A549 (cell line): ENCODE results near the gene SGTA.

Experiments used
- BHLHE40 ChIP-seq: IDR thresholded peaks from 2 replicates; pipeline ENCODE4 v1.6.1; 2012; ENCODE audit warnings: low read depth, low read length, inconsistent platforms
- CHD2 ChIP-seq: fragments of 150-350 bp; IDR thresholded peaks from 2 replicates; pipeline ENCODE4 v1.6.1; 2014; ENCODE audit warnings: low read length; ENCODE audit not compliant: partially characterized antibody
- GATA3 ChIP-seq: IDR thresholded peaks from 2 replicates; pipeline ENCODE4 v1.6.1; 2012; ENCODE audit warnings: borderline replicate concordance
- KDM5A ChIP-seq: fragments of 200-600 bp; sonication (generic); IDR thresholded peaks from 2 replicates; pipeline ENCODE4 v1.6.1; 2016; ENCODE audit warnings: antibody characterized with exemption, mild to moderate bottlenecking
- POLR2A ChIP-seq: IDR thresholded peaks from 2 replicates; pipeline ENCODE4 v1.6.1; 2012; ENCODE audit warnings: mild to moderate bottlenecking, low read length
- TF ChIP-seq, protein P1 (sequence below): fragments of >200 bp; sonication (Bioruptor Twin); formaldehyde crosslinking; IDR thresholded peaks from 3 replicates; pipeline ENCODE4 v1.5.1; 2016

DNA sequence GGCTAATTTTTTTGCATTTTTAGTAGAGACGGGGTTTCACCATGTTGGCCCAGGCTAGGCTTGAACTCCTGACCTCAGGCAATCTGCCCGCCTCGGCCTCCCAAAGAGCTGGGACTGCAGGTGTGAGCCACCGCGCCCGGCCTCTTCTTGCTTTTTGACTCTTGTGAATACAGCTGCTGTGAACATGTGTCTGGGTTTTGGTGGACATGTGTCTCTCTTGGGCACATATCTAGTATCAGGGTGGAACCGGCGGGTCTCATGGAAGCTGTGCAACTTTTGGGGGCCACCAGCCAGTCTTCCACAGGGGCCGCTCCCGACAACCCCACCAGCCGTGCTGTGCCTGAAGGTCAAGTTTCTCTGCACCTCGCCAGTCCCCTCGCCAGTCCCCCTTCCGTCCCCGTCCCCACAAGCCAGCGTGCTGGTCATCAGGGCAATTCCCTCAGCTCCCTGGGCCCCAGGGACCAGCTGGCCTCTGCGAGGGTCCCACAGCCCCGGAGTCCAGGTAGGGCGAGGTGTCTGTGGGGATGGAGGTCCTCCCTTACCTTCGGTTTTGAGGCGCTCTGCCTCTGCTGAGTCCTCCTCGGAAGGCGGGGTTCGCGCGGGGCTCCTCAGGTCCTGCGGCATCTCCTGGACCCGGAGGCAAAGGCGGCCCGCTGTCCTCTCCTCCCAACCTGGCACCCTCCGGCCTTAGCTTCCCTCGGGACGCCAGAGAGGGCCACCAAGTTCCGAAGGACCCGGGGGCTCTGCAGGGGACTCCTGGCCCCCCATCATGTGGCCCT is 16.3 kb downstream of the SGTA start:
- TF ChIP-seq BHLHE40 (no peak), KDM5A (no peak), GATA3 (no peak), POLR2A (no peak), CHD2 (no peak)
- TF ChIP-seq, protein P1, sequence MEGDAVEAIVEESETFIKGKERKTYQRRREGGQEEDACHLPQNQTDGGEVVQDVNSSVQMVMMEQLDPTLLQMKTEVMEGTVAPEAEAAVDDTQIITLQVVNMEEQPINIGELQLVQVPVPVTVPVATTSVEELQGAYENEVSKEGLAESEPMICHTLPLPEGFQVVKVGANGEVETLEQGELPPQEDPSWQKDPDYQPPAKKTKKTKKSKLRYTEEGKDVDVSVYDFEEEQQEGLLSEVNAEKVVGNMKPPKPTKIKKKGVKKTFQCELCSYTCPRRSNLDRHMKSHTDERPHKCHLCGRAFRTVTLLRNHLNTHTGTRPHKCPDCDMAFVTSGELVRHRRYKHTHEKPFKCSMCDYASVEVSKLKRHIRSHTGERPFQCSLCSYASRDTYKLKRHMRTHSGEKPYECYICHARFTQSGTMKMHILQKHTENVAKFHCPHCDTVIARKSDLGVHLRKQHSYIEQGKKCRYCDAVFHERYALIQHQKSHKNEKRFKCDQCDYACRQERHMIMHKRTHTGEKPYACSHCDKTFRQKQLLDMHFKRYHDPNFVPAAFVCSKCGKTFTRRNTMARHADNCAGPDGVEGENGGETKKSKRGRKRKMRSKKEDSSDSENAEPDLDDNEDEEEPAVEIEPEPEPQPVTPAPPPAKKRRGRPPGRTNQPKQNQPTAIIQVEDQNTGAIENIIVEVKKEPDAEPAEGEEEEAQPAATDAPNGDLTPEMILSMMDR = no peak
